ENCODE results near the gene HDGF. TPM values are rescaled to one million over a fixed set of nuclear protein-coding genes. Genes with fewer than 3 reads are reported as not detected.

HDGF gene
- total RNA-seq, 1 donor from 2014 or later, result 360 TPM

- DNase-seq, result no peak
- Mint-ChIP-seq H3K4me3 (no peak overlapping the region), H3K4me1 (peaks cover 11% of the 10 kb centered on the region), H3K9me3 (no peaks in the 10 kb centered on the region), H3K36me3 (ENCODE audit: low read depth) (peaks cover 6% of the 10 kb centered on the region), H3K27ac (no peak overlapping the region), H3K27me3 (peaks cover 10% of the 10 kb centered on the region)
- intact Hi-C loops (cut with micrococcal nuclease), result no loop called here
Measured at GRCh38 chr1:156711011-156711817, 40.3 kb downstream of the HDGF start.

GRCh38 chr1:156709757-156710489 lies 41.6 kb downstream of the HDGF start:
- no peak overlapping the region for H3K27ac Mint-ChIP-seq
- intact Hi-C loops (cut with micrococcal nuclease), result no loop called here
- peaks cover 20% of the 10 kb centered on the region for H3K27me3 Mint-ChIP-seq
- no peaks in the 10 kb centered on the region for H3K9me3 Mint-ChIP-seq
- H3K4me1 Mint-ChIP-seq, result peaks cover 18% of the 10 kb centered on the region
- no peak overlapping the region for H3K4me3 Mint-ChIP-seq
- no peaks in the 10 kb centered on the region for H3K36me3 Mint-ChIP-seq (ENCODE audit: low read depth)
- DNase-seq, result no peak

- Mint-ChIP-seq H3K27ac (no peak overlapping the region), H3K4me3 (no peak overlapping the region), H3K27me3 (peaks cover 28% of the 10 kb centered on the region), H3K36me3 (ENCODE audit: low read depth) (no peaks in the 10 kb centered on the region), H3K9me3 (no peaks in the 10 kb centered on the region), H3K4me1 (peaks cover 20% of the 10 kb centered on the region)
- intact Hi-C loops (cut with micrococcal nuclease), result no loop called here
- DNase-seq, result no peak
Measured at GRCh38 chr1:156709031-156709430, 42.4 kb downstream of the HDGF start.

GRCh38 chr1:156708218-156708661 lies 43.2 kb downstream of the HDGF start:
- no peak for DNase-seq
- intact Hi-C loops (cut with micrococcal nuclease), result no loop called here
- Mint-ChIP-seq H3K27ac (no peak overlapping the region), H3K4me3 (no peak overlapping the region), H3K36me3 (ENCODE audit: low read depth) (no peaks in the 10 kb centered on the region), H3K27me3 (peaks cover 36% of the 10 kb centered on the region), H3K4me1 (peaks cover 20% of the 10 kb centered on the region), H3K9me3 (no peaks in the 10 kb centered on the region)

- Mint-ChIP-seq H3K27me3 (peaks cover 39% of the 10 kb centered on the region), H3K4me3 (no peak overlapping the region), H3K27ac (no peak overlapping the region), H3K36me3 (ENCODE audit: low read depth) (no peaks in the 10 kb centered on the region), H3K9me3 (no peaks in the 10 kb centered on the region), H3K4me1 (peaks cover 20% of the 10 kb centered on the region)
- DNase-seq, result no peak
- intact Hi-C loops (cut with micrococcal nuclease), result loop anchor here (2.0 kb wide), 1 partner anchor 17 kb away; no protein-coding TSS in a partner anchor
Measured at GRCh38 chr1:156707417-156708217, 43.9 kb downstream of the HDGF start.

- no peaks in the 10 kb centered on the region for H3K36me3 Mint-ChIP-seq (ENCODE audit: low read depth)
- H3K4me3 Mint-ChIP-seq, result peak overlapping the region; percentile 89
- H3K9me3 Mint-ChIP-seq, result no peaks in the 10 kb centered on the region
- DNase-seq, result no peak
- intact Hi-C loops (cut with micrococcal nuclease), result loop anchor here (1.0 to 2.0 kb wide), 3 partner anchors 18 to 47 kb away; no protein-coding TSS in a partner anchor
- peaks cover 39% of the 10 kb centered on the region for H3K27me3 Mint-ChIP-seq
- H3K4me1 Mint-ChIP-seq, result peaks cover 20% of the 10 kb centered on the region
- no peak overlapping the region for H3K27ac Mint-ChIP-seq
Measured at GRCh38 chr1:156706657-156707416, 44.6 kb downstream of the HDGF start.

- Mint-ChIP-seq H3K4me3 (peak overlapping the region; percentile 89), H3K4me1 (peaks cover 20% of the 10 kb centered on the region), H3K9me3 (no peaks in the 10 kb centered on the region), H3K27ac (peak overlapping the region; percentile 72), H3K36me3 (ENCODE audit: low read depth) (no peaks in the 10 kb centered on the region), H3K27me3 (peaks cover 42% of the 10 kb centered on the region)
- DNase-seq, result peak; percentile 90
- intact Hi-C loops (cut with micrococcal nuclease), result loop anchor here (1.0 to 2.0 kb wide), 4 partner anchors 17 to 46 kb away; partner anchors contain the start of genes ISG20L2 and METTL25B
Measured at GRCh38 chr1:156705918-156706656, 45.4 kb downstream of the HDGF start.

- Mint-ChIP-seq H3K36me3 (ENCODE audit: low read depth) (no peaks in the 10 kb centered on the region), H3K9me3 (no peaks in the 10 kb centered on the region), H3K4me3 (peak within 1 kb of the TSS; percentile 89), H3K4me1 (peaks cover 20% of the 10 kb centered on the region), H3K27me3 (peaks cover 42% of the 10 kb centered on the region), H3K27ac (peak within 1 kb of the TSS; percentile 72)
- peak; percentile 74 for DNase-seq
- intact Hi-C loops (cut with micrococcal nuclease), result loop anchor here (1.0 kb wide), 1 partner anchor 23 kb away; the partner anchor contains the start of genes ISG20L2 and METTL25B
Measured at GRCh38 chr1:156705321-156705917, 46.1 kb downstream of the HDGF start, which contains the start of gene CRABP2. Gene CRABP2, minus strand, starts transcription at chr1:156705583. Its CDS starts 137 bp downstream, at chr1:156705446.

- DNase-seq, result no peak
- Mint-ChIP-seq H3K36me3 (ENCODE audit: low read depth) (no peaks in the 10 kb centered on the region), H3K27me3 (peaks cover 42% of the 10 kb centered on the region), H3K4me1 (peaks cover 20% of the 10 kb centered on the region), H3K27ac (no peak overlapping the region), H3K4me3 (peak overlapping the region; percentile 47), H3K9me3 (no peaks in the 10 kb centered on the region)
- intact Hi-C loops (cut with micrococcal nuclease), result loop anchor here (1.0 kb wide), 1 partner anchor 23 kb away; the partner anchor contains the start of genes ISG20L2 and METTL25B
Measured at GRCh38 chr1:156704930-156705320, 46.5 kb downstream of the HDGF start.

GRCh38 chr1:156704166-156704711 lies 47.2 kb downstream of the HDGF start:
- H3K27ac Mint-ChIP-seq, result no peak overlapping the region
- peaks cover 20% of the 10 kb centered on the region for H3K4me1 Mint-ChIP-seq
- H3K4me3 Mint-ChIP-seq, result peak overlapping the region; percentile 41
- intact Hi-C loops (cut with micrococcal nuclease), result no loop called here
- no peak for DNase-seq
- no peaks in the 10 kb centered on the region for H3K36me3 Mint-ChIP-seq (ENCODE audit: low read depth)
- H3K27me3 Mint-ChIP-seq, result peaks cover 43% of the 10 kb centered on the region
- no peaks in the 10 kb centered on the region for H3K9me3 Mint-ChIP-seq

GRCh38 chr1:156703741-156704140 lies 47.7 kb downstream of the HDGF start:
- H3K27me3 Mint-ChIP-seq, result peaks cover 45% of the 10 kb centered on the region
- H3K4me3 Mint-ChIP-seq, result no peak overlapping the region
- H3K4me1 Mint-ChIP-seq, result peaks cover 20% of the 10 kb centered on the region
- no peaks in the 10 kb centered on the region for H3K9me3 Mint-ChIP-seq
- DNase-seq, result no peak
- intact Hi-C loops (cut with micrococcal nuclease), result no loop called here
- no peaks in the 10 kb centered on the region for H3K36me3 Mint-ChIP-seq (ENCODE audit: low read depth)
- H3K27ac Mint-ChIP-seq, result no peak overlapping the region

GRCh38 chr1:156703336-156703735 lies 48.1 kb downstream of the HDGF start:
- intact Hi-C loops (cut with micrococcal nuclease), result no loop called here
- Mint-ChIP-seq H3K27me3 (peaks cover 45% of the 10 kb centered on the region), H3K4me3 (no peak overlapping the region), H3K27ac (no peak overlapping the region), H3K36me3 (ENCODE audit: low read depth) (no peaks in the 10 kb centered on the region), H3K4me1 (peaks cover 20% of the 10 kb centered on the region), H3K9me3 (no peaks in the 10 kb centered on the region)
- DNase-seq, result no peak

Measured in activated CD4-positive, alpha-beta T cell treated with anti-CD3 and anti-CD28 coated beads, Interleukin-2, amount 10 ng/mL, durations not matched to agents 24 days and 14 days (primary cell).